Measurements from ENCODE around the gene ATP13A3.

GRCh38 chr3:194481103-194481502, 5.7 kb downstream of the ATP13A3 start:
- TF ChIP-seq RAD21 (IDR thresholded peaks at IDR 0.05) (no peak), ZBTB33 (IDR thresholded peaks at IDR 0.05) (no peak), CTCF (IDR thresholded peaks at IDR 0.05; ENCODE audit: low read depth, low read length, missing input control) (no peak), YY1 (IDR thresholded peaks at IDR 0.05) (no peak), REST (IDR thresholded peaks at IDR 0.05) (no peak), JUND (IDR thresholded peaks at IDR 0.05) (no peak), TAF1 (conservative IDR thresholded peaks at IDR 0.05) (no peak), NR2F2 (IDR thresholded peaks at IDR 0.05) (no peak)
